Activated CD8-positive, alpha-beta memory T cell treated with anti-CD3 and anti-CD28 coated beads, Interleukin-2, amount 50 U/mL, for 1 hour (primary cell): ENCODE results near the gene NFKB2.

ENCODE experiments used
- DNase-seq: peaks from one replicate; pipeline ENCODE4 v3.0.0-alpha.2; 2020; ENCODE audit errors: extremely low read depth

Gene NFKB2

GRCh38 chr10:102422545-102423129 lies 27.1 kb downstream of the NFKB2 start:
- no peak for DNase-seq

GRCh38 chr10:102423372-102423968 lies 28.0 kb downstream of the NFKB2 start:
- no peak for DNase-seq

DNA sequence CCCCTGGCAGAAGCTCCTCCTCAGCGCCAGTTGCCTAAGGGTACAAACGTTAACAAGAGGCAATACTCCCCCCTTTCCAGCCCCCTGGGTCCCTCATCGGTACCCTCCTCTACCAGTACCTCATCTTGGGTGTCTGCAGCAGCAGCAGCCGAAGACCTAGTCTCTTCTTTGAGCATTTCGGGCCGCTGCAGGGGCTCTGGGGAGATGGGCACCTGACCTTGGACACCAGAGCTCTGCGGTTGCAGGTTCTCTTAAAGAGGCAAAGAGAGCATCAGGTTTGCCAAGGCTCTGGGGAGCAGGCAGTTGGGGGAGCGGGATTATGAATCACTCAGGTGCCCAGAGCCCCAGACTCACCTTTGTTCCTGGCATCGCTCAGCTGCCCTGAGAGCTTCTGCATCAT lies 28.6 kb downstream of the NFKB2 start:
- no peak for DNase-seq

- DNase-seq = no peak
These were observed 29.4 kb downstream of the NFKB2 start for GRCh38 chr10:102424916-102425315.

- DNase-seq = no peak
These were observed 29.9 kb downstream of the NFKB2 start for GRCh38 chr10:102425444-102425843.

DNA sequence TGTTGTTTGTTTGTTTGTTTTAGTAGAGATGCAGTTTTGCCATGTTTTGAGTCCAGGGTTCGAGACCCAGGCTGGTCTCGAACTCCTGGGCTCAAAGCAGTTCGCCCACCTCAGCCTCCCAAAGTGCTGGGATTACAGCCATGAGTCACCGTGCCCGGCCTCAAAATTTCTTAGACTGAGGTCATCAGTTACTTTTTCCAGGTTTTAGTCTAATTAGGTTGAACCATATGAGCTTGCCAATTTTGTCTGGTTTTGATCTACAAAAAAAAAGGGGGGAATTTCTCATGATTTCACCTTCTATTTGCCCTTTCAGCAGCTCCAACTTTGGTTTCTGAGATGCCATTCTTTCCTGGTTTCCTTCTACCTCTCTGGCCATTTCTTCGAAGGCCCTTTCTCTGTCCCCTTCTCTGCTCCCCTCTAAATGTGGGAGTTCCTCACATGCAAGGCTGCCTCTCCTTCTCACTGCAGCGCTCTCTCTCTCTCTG lies 31.3 kb downstream of the NFKB2 start:
- DNase-seq = no peak

DNA sequence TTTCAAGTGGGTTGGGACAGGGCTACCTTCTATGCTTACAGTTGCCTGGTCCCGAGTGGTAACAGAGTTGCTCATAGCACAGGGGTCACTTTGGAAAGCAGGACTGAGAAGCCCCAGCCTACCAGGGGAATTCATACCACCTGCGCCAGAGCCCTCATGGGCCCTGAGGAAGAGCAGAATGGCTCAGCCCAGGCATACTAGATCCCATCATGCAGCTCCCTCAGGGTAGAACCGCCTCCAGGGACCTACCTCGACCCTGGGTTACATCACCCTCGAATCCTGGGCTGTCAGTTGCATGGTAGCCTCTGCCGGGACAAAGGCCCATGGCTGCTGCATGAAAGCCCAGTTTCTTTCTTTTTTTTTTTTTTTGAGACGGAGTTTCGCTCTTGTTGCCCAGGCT lies 34.0 kb downstream of the NFKB2 start:
- no peak for DNase-seq

- no peak for DNase-seq
These were observed 36.1 kb downstream of the NFKB2 start for GRCh38 chr10:102431452-102432124.

DNA sequence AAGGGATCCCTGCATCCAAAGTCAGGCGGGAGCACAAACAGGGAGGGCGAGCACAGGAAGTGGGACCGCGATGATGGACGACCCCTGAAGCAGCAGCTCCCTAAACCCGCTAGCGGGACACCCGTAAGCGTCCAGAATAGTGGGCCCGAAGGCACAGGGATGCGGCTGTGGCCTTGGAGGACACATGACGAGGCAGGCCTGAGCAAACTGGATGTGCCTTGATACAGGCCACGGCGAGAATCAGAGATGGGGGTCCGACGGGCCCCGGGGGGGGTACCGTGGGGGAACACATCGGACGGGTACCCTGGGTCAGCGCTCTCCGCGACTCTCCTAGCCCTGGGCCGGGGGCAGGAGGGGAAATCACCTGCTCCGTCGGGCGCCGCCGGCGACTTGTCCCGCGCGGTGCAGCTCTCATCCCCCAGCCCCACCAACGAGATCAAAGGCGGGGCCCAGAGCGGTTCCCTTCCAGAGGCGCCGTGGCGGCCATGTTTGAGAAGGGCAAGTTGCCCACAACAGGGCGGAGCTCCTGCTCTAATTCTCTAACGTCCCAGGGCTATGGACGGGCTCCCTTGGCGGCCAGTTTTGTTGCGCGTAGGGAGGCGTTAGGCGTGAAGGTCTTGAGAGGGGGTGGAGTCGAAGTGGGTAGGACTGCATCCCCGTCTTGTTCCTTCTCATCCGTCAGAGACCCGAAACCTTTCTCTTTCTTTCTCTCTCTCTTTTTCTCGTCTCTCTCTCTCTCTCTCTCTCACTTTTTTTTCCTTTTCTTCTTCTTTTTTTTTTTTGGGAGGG lies 36.9 kb downstream of the NFKB2 start, which contains the start of gene CUEDC2:
CUEDC2 (minus strand) TSS at position 413 of the 789 bp plus-strand sequence. CDS start 7,386 bp downstream, outside the sequence.
- DNase-seq = peak; percentile 82

DNA sequence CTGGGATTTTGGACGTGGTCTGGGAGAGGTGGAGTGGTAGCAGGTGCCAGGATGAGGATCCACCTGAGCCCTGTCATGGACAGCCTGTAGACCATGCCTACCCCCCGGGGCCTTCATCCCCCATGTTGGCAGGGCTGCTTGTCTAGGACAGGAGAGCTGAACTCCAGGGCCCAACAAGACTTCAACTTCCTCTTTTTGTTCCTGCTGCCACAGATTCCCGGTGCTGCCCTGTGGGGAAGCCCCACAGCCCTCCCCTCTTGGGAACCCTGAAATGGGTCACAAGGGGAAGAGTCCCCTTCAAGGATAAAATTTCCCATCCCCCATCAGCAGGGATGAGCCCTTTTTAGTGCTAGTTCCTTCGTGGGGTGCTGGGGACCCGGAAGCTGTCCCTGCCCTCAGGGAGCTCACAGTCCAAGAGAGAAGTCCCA lies 38.1 kb downstream of the NFKB2 start:
- DNase-seq = no peak

- no peak for DNase-seq
These were observed 39.1 kb downstream of the NFKB2 start for GRCh38 chr10:102434394-102435132.

DNA sequence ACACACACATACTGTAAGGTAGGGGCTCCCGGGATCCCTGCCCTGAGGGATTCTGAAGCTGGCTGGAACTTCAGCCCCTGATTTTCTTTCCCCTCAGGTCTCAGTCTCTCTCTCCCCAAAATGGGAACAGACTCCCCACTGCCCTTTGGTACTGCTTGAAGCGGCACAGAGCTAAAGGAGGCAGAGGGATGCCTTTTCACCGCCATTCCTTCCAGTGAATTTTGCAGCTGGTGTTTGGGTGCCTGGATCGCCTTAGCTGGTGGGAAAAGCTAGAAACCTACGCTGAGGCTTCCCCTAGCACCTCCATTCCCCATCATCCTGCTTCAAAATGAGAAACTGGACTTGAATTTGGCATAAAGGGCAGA lies 39.6 kb downstream of the NFKB2 start:
- no peak for DNase-seq

DNA sequence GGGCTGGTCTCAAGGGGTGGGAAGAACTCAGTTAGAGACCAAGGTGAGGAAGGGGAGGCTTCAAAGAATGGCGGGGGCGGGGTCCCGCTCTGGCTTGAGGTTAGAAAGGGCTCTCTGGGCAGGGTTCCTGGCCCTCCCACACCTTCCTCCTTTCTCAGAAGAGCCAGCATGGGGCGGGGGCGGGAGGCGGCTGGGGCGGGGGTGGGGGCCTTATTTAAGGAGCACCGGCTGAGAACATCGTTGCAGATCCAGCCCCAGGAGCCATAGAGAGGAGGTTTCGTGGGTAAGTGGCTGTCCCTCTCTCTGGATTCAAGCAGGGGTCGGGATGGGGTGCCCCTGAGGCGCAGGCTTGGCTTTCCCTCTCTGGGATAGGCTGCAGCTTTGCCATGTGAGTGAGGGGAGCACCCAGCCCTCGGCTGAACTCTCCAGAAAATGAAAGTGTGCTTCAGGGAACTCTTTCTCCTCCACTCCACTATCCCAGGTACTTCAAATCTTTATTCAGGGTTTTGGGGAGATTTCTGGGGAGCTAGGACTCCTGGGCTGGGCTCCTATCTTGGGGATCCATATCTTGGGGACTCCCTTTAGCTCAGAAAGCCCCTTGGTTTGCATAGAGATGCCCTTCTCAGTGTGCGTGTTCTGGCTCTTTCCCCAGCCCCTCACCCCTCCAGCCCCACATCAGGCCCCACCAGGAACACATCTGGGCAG lies 40.2 kb downstream of the NFKB2 start:
- no peak for DNase-seq

DNA sequence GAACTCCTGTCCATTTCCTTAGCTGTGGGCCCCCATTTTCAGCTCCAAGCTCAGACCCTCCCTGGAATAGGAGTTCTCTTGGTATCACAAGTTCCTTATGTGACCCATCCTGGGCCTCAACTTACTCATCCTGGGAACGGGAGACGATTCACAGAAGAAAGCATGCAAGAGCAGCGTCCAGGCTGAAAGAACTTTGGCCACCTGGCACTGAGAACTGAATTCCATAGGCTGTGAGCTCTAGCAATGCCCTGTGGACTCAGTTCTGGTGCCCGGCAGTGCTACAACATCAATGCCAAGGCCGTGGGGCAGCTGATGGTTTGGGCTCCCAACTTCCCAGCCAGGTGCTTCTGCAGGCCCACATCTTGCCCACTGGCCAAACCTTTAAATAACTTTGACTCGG lies 40.8 kb downstream of the NFKB2 start:
- DNase-seq = no peak

GRCh38 chr10:102437515-102437914 lies 42.0 kb downstream of the NFKB2 start:
- DNase-seq = no peak

DNA sequence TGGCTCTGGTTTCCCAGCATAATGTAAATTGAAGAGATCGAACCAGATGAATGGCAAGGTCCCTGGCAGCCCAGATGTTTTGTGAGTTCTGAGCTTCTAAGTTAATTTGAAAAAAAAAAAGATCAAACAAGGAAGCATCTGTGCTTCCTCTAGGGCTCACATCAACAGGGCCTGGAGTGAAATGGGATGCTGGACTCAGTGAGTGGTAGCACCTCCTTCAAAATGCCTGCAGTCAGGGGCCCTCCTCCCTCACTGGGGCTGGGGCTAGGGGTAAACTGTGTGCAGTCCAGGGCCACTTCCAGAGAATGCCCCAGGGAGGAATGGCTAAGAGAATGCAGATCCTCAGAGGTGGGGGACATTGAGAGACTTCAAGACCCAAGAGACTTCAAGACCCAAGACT lies 42.9 kb downstream of the NFKB2 start:
- DNase-seq = no peak

DNA sequence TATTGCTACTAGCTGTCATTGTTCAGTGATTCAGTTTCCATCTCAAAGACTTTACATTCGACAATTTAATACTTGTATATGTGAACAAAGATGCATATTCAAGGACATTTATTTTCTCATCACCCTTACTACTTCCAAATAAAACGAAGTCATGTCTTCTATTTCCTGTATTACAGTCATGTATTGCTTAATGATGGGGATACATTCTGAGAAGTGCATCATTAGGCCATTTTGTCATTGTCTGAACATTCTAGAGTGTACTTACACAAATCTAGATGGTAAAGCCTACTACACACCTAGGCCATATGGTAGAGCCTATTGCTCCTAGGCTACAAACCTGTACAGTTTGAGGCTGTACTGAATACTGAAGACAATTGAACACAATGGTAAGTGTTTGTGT lies 49.3 kb downstream of the NFKB2 start:
- no peak for DNase-seq

DNA sequence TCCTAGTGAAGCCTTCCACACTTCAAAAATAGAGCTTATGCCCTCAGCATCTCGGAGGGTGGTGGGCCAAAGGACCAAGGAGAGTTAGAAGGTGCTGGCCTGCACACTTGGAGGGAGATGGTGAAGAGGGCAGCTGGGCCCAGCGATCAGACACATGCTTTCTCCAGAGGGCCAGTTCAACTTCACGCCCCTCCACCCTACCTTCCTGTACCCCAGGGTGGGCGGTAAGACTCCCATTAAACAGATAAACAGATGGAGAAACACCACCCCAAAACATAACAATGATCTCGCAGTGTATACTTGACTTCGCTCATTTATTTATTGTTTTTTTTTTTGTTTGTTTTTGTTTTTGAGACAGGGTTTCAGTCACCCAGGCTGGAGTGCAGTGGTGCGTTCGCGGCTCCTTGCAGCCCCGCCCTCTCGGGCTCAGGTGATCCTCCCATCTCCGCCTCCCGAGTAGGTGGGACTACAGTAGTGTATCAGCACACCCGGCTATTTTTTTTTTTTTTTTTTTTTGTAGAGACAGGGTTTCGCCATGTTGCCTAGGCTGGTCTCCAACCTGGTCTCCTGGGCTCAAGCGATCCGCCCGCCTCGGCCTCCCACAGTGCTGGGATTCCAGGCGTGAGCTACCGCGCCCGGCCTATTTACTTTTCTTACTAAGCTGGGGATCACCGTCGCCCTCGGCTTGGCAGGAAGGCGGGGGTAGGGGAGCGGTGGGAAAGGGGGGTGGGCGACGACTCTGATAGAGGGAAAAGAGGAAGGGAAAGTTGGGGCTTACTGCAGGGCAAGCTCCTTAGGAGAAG lies 54.0 kb downstream of the NFKB2 start:
- DNase-seq = peak; percentile 74

- no peak for DNase-seq
These were observed 54.5 kb downstream of the NFKB2 start for GRCh38 chr10:102450124-102450373.

DNA sequence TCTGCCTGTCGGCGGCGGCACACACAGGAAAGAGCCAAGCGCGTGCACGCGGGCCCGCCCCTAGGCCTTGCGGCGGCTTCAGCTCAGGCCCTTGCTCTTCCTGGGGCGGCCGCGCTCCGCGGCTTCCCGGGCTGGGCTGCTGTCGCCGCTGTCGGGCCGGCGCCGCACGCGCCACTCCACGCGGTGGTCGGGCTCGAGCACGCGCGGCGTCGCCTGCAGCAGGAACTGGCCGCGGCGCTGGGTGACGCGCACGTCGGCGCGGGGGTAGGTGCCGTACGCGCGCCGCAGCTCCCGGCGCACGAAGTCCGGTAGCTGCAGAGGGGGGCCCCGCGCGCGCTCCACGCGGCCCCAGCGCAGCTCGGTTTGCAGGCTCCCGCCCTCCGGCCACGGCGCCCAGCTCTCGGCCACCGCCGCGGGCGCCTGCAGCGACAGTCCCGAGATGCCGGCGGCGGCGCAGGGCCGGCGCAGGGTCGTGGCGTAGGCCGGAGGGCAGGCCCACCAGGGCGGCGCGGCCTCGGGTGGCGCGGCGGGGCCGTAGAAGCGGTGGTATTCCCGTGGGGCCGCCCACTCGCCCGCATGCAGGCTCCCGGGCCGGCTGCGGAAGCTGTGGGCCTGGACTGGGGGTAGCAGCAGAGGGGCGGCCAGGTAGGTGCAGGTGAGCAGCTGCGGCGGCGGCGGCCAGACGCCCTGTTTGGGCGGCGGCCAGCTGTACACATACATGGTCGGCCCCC lies 55.0 kb downstream of the NFKB2 start:
- DNase-seq = peak; percentile 57
